ENCODE results near the gene KCNQ1. TPM values are rescaled to one million over a fixed set of nuclear protein-coding genes. Genes with fewer than 3 reads are reported as not detected.

The KCNQ1 gene
- polyA plus RNA-seq, 2 donors: 0.31 to 0.52 TPM

- Histone ChIP-seq H3K36me3 (ENCODE audit: control insufficient read depth in 2 of 2, insufficient read depth in 2 of 2, low read length in 1 of 2) (no peaks in the 10 kb centered on the region), H3K27me3 (ENCODE audit: control insufficient read depth in 1 of 2, insufficient read depth in 2 of 2, low read length in 2 of 2) (no peaks in the 10 kb centered on the region), H3K4me1 (ENCODE audit: control insufficient read depth in 2 of 2, insufficient read depth in 2 of 2, low read length in 1 of 2) (no peaks in the 10 kb centered on the region), H3K27ac (ENCODE audit: low read depth in 2 of 2, low read length in 1 of 2) (no peak overlapping the region), H3K4me3 (ENCODE audit: low read depth in 1 of 2, low read length in 2 of 2) (no peak overlapping the region), H3K9me3 (ENCODE audit: control insufficient read depth in 2 of 2, insufficient read depth in 1 of 2, low read depth in 1 of 2, low read length in 1 of 2) (no peaks in the 10 kb centered on the region)
- WGBS, 2 donors: 94 to 98% methylated on average over 16 of the region's 16 CpGs
Measured at GRCh38 chr11:2592559-2593392, 148.0 kb downstream of the KCNQ1 start.

GRCh38 chr11:2593393-2593950 lies 148.7 kb downstream of the KCNQ1 start:
- no peaks in the 10 kb centered on the region for H3K27me3 ChIP-seq (ENCODE audit: control insufficient read depth in 1 of 2, insufficient read depth in 2 of 2, low read length in 2 of 2)
- no peak overlapping the region for H3K27ac ChIP-seq (ENCODE audit: low read depth in 2 of 2, low read length in 1 of 2)
- no peaks in the 10 kb centered on the region for H3K9me3 ChIP-seq (ENCODE audit: control insufficient read depth in 2 of 2, insufficient read depth in 1 of 2, low read depth in 1 of 2, low read length in 1 of 2)
- H3K4me3 ChIP-seq (ENCODE audit: low read depth in 1 of 2, low read length in 2 of 2): no peak overlapping the region
- no peaks in the 10 kb centered on the region for H3K4me1 ChIP-seq (ENCODE audit: control insufficient read depth in 2 of 2, insufficient read depth in 2 of 2, low read length in 1 of 2)
- no peaks in the 10 kb centered on the region for H3K36me3 ChIP-seq (ENCODE audit: control insufficient read depth in 2 of 2, insufficient read depth in 2 of 2, low read length in 1 of 2)
- 92 to 93% methylated on average over 15 of the region's 15 CpGs for WGBS, 2 donors

GRCh38 chr11:2594267-2594666 lies 149.5 kb downstream of the KCNQ1 start:
- Histone ChIP-seq H3K9me3 (ENCODE audit: control insufficient read depth in 2 of 2, insufficient read depth in 1 of 2, low read depth in 1 of 2, low read length in 1 of 2) (peaks cover 2 to 3% of the 10 kb centered on the region in 2 donors), H3K27me3 (ENCODE audit: control insufficient read depth in 1 of 2, insufficient read depth in 2 of 2, low read length in 2 of 2) (no peaks in the 10 kb centered on the region), H3K4me3 (ENCODE audit: low read depth in 1 of 2, low read length in 2 of 2) (no peak overlapping the region), H3K27ac (ENCODE audit: low read depth in 2 of 2, low read length in 1 of 2) (no peak overlapping the region), H3K4me1 (ENCODE audit: control insufficient read depth in 2 of 2, insufficient read depth in 2 of 2, low read length in 1 of 2) (no peaks in the 10 kb centered on the region), H3K36me3 (ENCODE audit: control insufficient read depth in 2 of 2, insufficient read depth in 2 of 2, low read length in 1 of 2) (no peaks in the 10 kb centered on the region)
- 88 to 97% methylated on average over 1 of the region's 1 CpG for WGBS, 2 donors

GRCh38 chr11:2595204-2595603 lies 150.4 kb downstream of the KCNQ1 start:
- Histone ChIP-seq H3K27me3 (ENCODE audit: control insufficient read depth in 1 of 2, insufficient read depth in 2 of 2, low read length in 2 of 2) (no peaks in the 10 kb centered on the region), H3K4me3 (ENCODE audit: low read depth in 1 of 2, low read length in 2 of 2) (no peak overlapping the region), H3K4me1 (ENCODE audit: control insufficient read depth in 2 of 2, insufficient read depth in 2 of 2, low read length in 1 of 2) (no peaks in the 10 kb centered on the region), H3K36me3 (ENCODE audit: control insufficient read depth in 2 of 2, insufficient read depth in 2 of 2, low read length in 1 of 2) (no peaks in the 10 kb centered on the region), H3K27ac (ENCODE audit: low read depth in 2 of 2, low read length in 1 of 2) (no peak overlapping the region), H3K9me3 (ENCODE audit: control insufficient read depth in 2 of 2, insufficient read depth in 1 of 2, low read depth in 1 of 2, low read length in 1 of 2) (peaks cover 2 to 3% of the 10 kb centered on the region in 2 donors)
- 89 to 91% methylated on average over 3 of the region's 3 CpGs for WGBS, 2 donors

- Histone ChIP-seq H3K27ac (ENCODE audit: low read depth in 2 of 2, low read length in 1 of 2) (no peak overlapping the region), H3K36me3 (ENCODE audit: control insufficient read depth in 2 of 2, insufficient read depth in 2 of 2, low read length in 1 of 2) (no peaks in the 10 kb centered on the region), H3K4me1 (ENCODE audit: control insufficient read depth in 2 of 2, insufficient read depth in 2 of 2, low read length in 1 of 2) (no peaks in the 10 kb centered on the region), H3K9me3 (ENCODE audit: control insufficient read depth in 2 of 2, insufficient read depth in 1 of 2, low read depth in 1 of 2, low read length in 1 of 2) (peaks cover 2 to 3% of the 10 kb centered on the region in 2 donors), H3K27me3 (ENCODE audit: control insufficient read depth in 1 of 2, insufficient read depth in 2 of 2, low read length in 2 of 2) (no peaks in the 10 kb centered on the region), H3K4me3 (ENCODE audit: low read depth in 1 of 2, low read length in 2 of 2) (no peak overlapping the region)
- WGBS, 2 donors: 48 to 62% methylated on average over 8 of the region's 8 CpGs
Measured at GRCh38 chr11:2599561-2600189, 154.9 kb downstream of the KCNQ1 start.

- 87 to 89% methylated on average over 2 of the region's 2 CpGs for WGBS, 2 donors
- peaks cover 0 to 2% of the 10 kb centered on the region in 2 donors for H3K27me3 ChIP-seq (ENCODE audit: control insufficient read depth in 1 of 2, insufficient read depth in 2 of 2, low read length in 2 of 2)
- no peak overlapping the region for H3K4me3 ChIP-seq (ENCODE audit: low read depth in 1 of 2, low read length in 2 of 2)
- no peak overlapping the region for H3K27ac ChIP-seq (ENCODE audit: low read depth in 2 of 2, low read length in 1 of 2)
- peaks cover 0 to 3% of the 10 kb centered on the region in 2 donors for H3K9me3 ChIP-seq (ENCODE audit: control insufficient read depth in 2 of 2, insufficient read depth in 1 of 2, low read depth in 1 of 2, low read length in 1 of 2)
- H3K4me1 ChIP-seq (ENCODE audit: control insufficient read depth in 2 of 2, insufficient read depth in 2 of 2, low read length in 1 of 2): no peaks in the 10 kb centered on the region
- H3K36me3 ChIP-seq (ENCODE audit: control insufficient read depth in 2 of 2, insufficient read depth in 2 of 2, low read length in 1 of 2): no peaks in the 10 kb centered on the region
Measured at GRCh38 chr11:2609345-2609744, 164.5 kb downstream of the KCNQ1 start.

GRCh38 chr11:2612884-2613571 lies 168.2 kb downstream of the KCNQ1 start:
- peaks cover 0 to 3% of the 10 kb centered on the region in 2 donors for H3K9me3 ChIP-seq (ENCODE audit: control insufficient read depth in 2 of 2, insufficient read depth in 1 of 2, low read depth in 1 of 2, low read length in 1 of 2)
- H3K4me3 ChIP-seq (ENCODE audit: low read depth in 1 of 2, low read length in 2 of 2): no peak overlapping the region
- peak overlapping the region in 1 of 2 donors; percentile 13 for H3K27ac ChIP-seq (ENCODE audit: low read depth in 2 of 2, low read length in 1 of 2)
- H3K27me3 ChIP-seq (ENCODE audit: control insufficient read depth in 1 of 2, insufficient read depth in 2 of 2, low read length in 2 of 2): peaks cover 0 to 2% of the 10 kb centered on the region in 2 donors
- no peaks in the 10 kb centered on the region for H3K36me3 ChIP-seq (ENCODE audit: control insufficient read depth in 2 of 2, insufficient read depth in 2 of 2, low read length in 1 of 2)
- no peaks in the 10 kb centered on the region for H3K4me1 ChIP-seq (ENCODE audit: control insufficient read depth in 2 of 2, insufficient read depth in 2 of 2, low read length in 1 of 2)
- 80 to 85% methylated on average over 4 of the region's 4 CpGs for WGBS, 2 donors

GRCh38 chr11:2621894-2622293 lies 177.1 kb downstream of the KCNQ1 start:
- WGBS, 2 donors: 24 to 25% methylated on average over 3 of the region's 3 CpGs
- Histone ChIP-seq H3K4me1 (ENCODE audit: control insufficient read depth in 2 of 2, insufficient read depth in 2 of 2, low read length in 1 of 2) (no peaks in the 10 kb centered on the region), H3K36me3 (ENCODE audit: control insufficient read depth in 2 of 2, insufficient read depth in 2 of 2, low read length in 1 of 2) (no peaks in the 10 kb centered on the region), H3K9me3 (ENCODE audit: control insufficient read depth in 2 of 2, insufficient read depth in 1 of 2, low read depth in 1 of 2, low read length in 1 of 2) (no peaks in the 10 kb centered on the region), H3K27ac (ENCODE audit: low read depth in 2 of 2, low read length in 1 of 2) (no peak overlapping the region), H3K27me3 (ENCODE audit: control insufficient read depth in 1 of 2, insufficient read depth in 2 of 2, low read length in 2 of 2) (no peaks in the 10 kb centered on the region), H3K4me3 (ENCODE audit: low read depth in 1 of 2, low read length in 2 of 2) (no peak overlapping the region)

- Histone ChIP-seq H3K27ac (ENCODE audit: low read depth in 2 of 2, low read length in 1 of 2) (no peak overlapping the region), H3K4me1 (ENCODE audit: control insufficient read depth in 2 of 2, insufficient read depth in 2 of 2, low read length in 1 of 2) (no peaks in the 10 kb centered on the region), H3K36me3 (ENCODE audit: control insufficient read depth in 2 of 2, insufficient read depth in 2 of 2, low read length in 1 of 2) (no peaks in the 10 kb centered on the region), H3K4me3 (ENCODE audit: low read depth in 1 of 2, low read length in 2 of 2) (no peak overlapping the region), H3K27me3 (ENCODE audit: control insufficient read depth in 1 of 2, insufficient read depth in 2 of 2, low read length in 2 of 2) (no peaks in the 10 kb centered on the region), H3K9me3 (ENCODE audit: control insufficient read depth in 2 of 2, insufficient read depth in 1 of 2, low read depth in 1 of 2, low read length in 1 of 2) (no peaks in the 10 kb centered on the region)
- 57 to 60% methylated on average over 3 of the region's 3 CpGs for WGBS, 2 donors
Measured at GRCh38 chr11:2625183-2625582, 180.4 kb downstream of the KCNQ1 start.

All from esophagus (tissue), 2 donors.